ENCODE measurements around the gene SSBP2.

The SSBP2 gene

DNA sequence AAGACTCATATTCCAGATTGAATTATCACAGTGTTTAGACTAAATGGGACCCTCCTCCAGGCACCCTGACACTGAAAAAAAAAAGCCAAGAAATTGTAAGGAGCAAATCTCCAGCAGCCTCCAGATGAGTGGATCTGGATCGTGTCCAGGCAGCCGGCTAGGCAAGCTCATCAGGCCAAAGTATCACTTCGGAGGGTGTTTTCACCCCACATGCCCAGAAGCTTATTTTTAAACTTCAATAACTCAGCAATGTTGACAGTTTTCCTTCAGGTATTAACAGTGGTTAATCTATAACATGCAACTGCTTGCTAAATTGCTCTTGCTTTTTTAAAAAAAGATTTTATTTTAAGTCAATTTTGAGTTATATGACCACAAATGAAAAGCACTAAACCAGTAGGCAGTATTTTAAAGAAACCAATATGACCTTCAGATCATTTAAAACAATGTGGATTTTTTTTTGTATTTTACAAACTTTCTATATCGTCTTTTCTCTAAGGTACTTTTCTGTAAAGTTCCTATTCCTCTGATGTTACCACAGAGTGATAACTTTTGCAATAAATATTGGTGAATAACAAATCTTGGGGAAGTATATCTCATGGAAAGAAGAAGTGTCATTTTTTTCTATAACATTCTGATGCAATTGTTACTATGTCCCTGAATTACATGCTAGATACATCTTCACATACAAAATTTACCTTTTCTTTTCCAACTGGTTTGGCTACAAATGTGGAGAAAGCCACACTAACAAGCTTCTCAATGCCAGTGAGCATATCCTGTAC is 387.6 kb downstream of the SSBP2 start:
- DNase-seq, result no peak

All from activated CD4-positive, CD25-positive, alpha-beta regulatory T cell treated with anti-CD3 and anti-CD28 coated beads, Interleukin-2, amount 50 U/mL, for 72 hours (primary cell).